Measurements from ENCODE around the gene PTPN6. TPM values are rescaled to one million over a fixed set of nuclear protein-coding genes. Genes with fewer than 3 reads are reported as not detected.

The PTPN6 gene
- total and polyA plus RNA-seq, 9 of the 15 experiments (the other 6 are each of a cell fraction or from before 2014, with no cell fraction given): 1.5 to 5.1 (median 3.9) TPM

DNA sequence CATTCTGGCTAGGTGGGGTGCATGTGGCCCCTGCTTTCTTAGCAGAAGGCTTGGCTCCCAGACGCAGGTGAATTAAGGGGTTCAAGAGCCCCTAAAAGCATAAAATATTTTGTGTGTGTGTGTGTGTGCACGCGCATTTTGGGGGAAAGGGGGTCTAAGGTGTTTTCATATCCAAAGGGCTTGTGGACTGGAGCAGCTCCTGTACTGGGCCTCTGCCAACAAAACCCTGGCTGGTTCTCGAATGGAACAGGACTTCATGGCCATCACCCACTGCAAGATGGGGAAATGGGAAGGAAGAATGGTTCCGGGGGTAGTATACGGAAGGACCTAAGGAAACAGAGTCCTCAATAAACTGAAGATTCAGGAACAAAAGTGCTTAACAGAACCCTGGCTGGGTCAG is 27.3 kb upstream of the PTPN6 start:
- Histone ChIP-seq H3K4me2 (ENCODE audit: insufficient read depth, low read length) (no peak overlapping the region), H3K4me3 (no peak overlapping the region), H3K27me3 (ENCODE audit: control insufficient read depth in 2 of 2, insufficient read depth in 2 of 2, low read length in 2 of 2) (no peaks in the 10 kb centered on the region), H3K79me2 (ENCODE audit: control insufficient read depth, insufficient read depth, low read length) (peaks cover 12% of the 10 kb centered on the region), H3K4me1 (replicated peaks in 1 of 2; ENCODE audit: control insufficient read depth in 2 of 2, insufficient read depth in 2 of 2, low read length in 2 of 2) (peaks cover 19 to 31% of the 10 kb centered on the region in 2 experiments; a peak in 4 of 5 replicates), H3K36me3 (ENCODE audit: control insufficient read depth, insufficient read depth, low read length) (peaks cover 20% of the 10 kb centered on the region; the same call in 2 of the 3 replicates), H3K9me3 (replicated peaks; ENCODE audit: control insufficient read depth, insufficient read depth, low read depth, low read length) (no peaks in the 10 kb centered on the region), H2AFZ (ENCODE audit: low read depth, low read length) (no peak overlapping the region; the same call in 1 of the 2 replicates), H3K9ac (ENCODE audit: insufficient read depth in 1 of 2, low read depth in 2 of 2, low read length in 2 of 2) (no peak overlapping the region), H3K9me1 (ENCODE audit: control insufficient read depth, insufficient read depth, low read length) (peaks cover 4% of the 10 kb centered on the region), H3K27ac (ENCODE audit: extremely low read depth, low read depth, low read length) (no peak overlapping the region), H4K20me1 (replicated peaks; ENCODE audit: control insufficient read depth, insufficient read depth, low read length) (no peaks in the 10 kb centered on the region)
- in situ Hi-C loops (cut with MboI): no loop called here
- TF ChIP-seq SRSF9 (IDR thresholded peaks at IDR 0.05; ENCODE audit: borderline replicate concordance, low read depth, low read length): no peak
- TF ChIP-seq STAG1 (CRISPR knock-in tag; IDR thresholded peaks at IDR 0.05; ENCODE audit: borderline replicate concordance): no peak
- no peak for TF ChIP-seq MEF2A (IDR thresholded peaks at IDR 0.05; ENCODE audit: control insufficient read depth, low read depth, low read length)
- no peak for FAIRE-seq
- POLR2A ChIA-PET: interaction anchor here (0.6 to 4.0 kb wide), 4 partner anchors 11 to 424 kb away, joined by 3 to 29 read pairs (median 12); partner anchors contain the start of genes C12orf57 and RNU7-1
- WGBS (ENCODE audit: insufficient coverage, low coverage, missing lambda C conversion rate): 22% methylated on average over 4 of the region's 6 CpGs
- no peak for ATAC-seq
- intact Hi-C loops (cut with micrococcal nuclease): loop anchor here (1.0 to 2.0 kb wide), 2 partner anchors 21 to 36 kb away; partner anchors contain the start of gene C12orf57
- DNase-seq (ENCODE audit: extremely low read depth in 1 of 4, low spot score in 3 of 4): no peak
- no TSS peak for BruUV-seq (replicated peaks)
- CTCF ChIA-PET (ENCODE audit: low intra/inter-chr PET ratio): interaction anchor here (1.1 to 1.2 kb wide), 4 partner anchors 36 to 119 kb away, joined by 4 to 6 read pairs (median 4); no protein-coding TSS in a partner anchor

GRCh38 chr12:6925239-6925539 is 26.0 kb upstream of the PTPN6 start:
- H3K4me3 ChIP-seq: no peak overlapping the region
- DNase-seq (ENCODE audit: extremely low read depth in 1 of 4, low spot score in 3 of 4): no peak
- intact Hi-C loops (cut with micrococcal nuclease): loop anchor here (2.0 to 5.0 kb wide), 2 partner anchors 20 to 117 kb away; partner anchors contain the start of gene C12orf57
- no peak overlapping the region for H2AFZ ChIP-seq (ENCODE audit: low read depth, low read length)
- peak overlapping the region in 1 of 2 experiments; percentile 68; a peak in 2 of 4 replicates for H3K9ac ChIP-seq (ENCODE audit: insufficient read depth in 1 of 2, low read depth in 2 of 2, low read length in 2 of 2)
- H3K4me1 ChIP-seq (replicated peaks in 1 of 2; ENCODE audit: control insufficient read depth in 2 of 2, insufficient read depth in 2 of 2, low read length in 2 of 2): peaks cover 30 to 36% of the 10 kb centered on the region in 2 experiments; a peak in 4 of 5 replicates
- no peak for ATAC-seq
- H3K27ac ChIP-seq (ENCODE audit: extremely low read depth, low read depth, low read length): peak overlapping the region; percentile 39; the same call in 1 of the 3 replicates
- no TSS peak for BruUV-seq (replicated peaks)
- CTCF ChIA-PET (ENCODE audit: low intra/inter-chr PET ratio): interaction anchor here (0.9 kb wide), 1 partner anchor 264 kb away, joined by 3 read pairs; the partner anchor contains the start of gene PEX5
- H3K9me3 ChIP-seq (replicated peaks; ENCODE audit: control insufficient read depth, insufficient read depth, low read depth, low read length): no peaks in the 10 kb centered on the region
- peak overlapping the region; percentile 69; the same call in 1 of the 2 replicates for H3K4me2 ChIP-seq (ENCODE audit: insufficient read depth, low read length)
- no peak for FAIRE-seq
- POLR2A ChIA-PET: interaction anchor here (0.6 to 4.0 kb wide), 16 partner anchors 10 to 258 kb away, joined by 3 to 29 read pairs (median 4); partner anchors contain the start of genes C12orf57, RNU7-1 and SPSB2
- WGBS (ENCODE audit: insufficient coverage, low coverage, missing lambda C conversion rate): 100% methylated on average over 1 of the region's 1 CpG
- H3K79me2 ChIP-seq (ENCODE audit: control insufficient read depth, insufficient read depth, low read length): peaks cover 25% of the 10 kb centered on the region
- peaks cover 9% of the 10 kb centered on the region; the same call in 1 of the 3 replicates for H3K36me3 ChIP-seq (ENCODE audit: control insufficient read depth, insufficient read depth, low read length)
- H3K9me1 ChIP-seq (ENCODE audit: control insufficient read depth, insufficient read depth, low read length): peaks cover 4% of the 10 kb centered on the region
- no peaks in the 10 kb centered on the region for H4K20me1 ChIP-seq (replicated peaks; ENCODE audit: control insufficient read depth, insufficient read depth, low read length)
- in situ Hi-C loops (cut with MboI): no loop called here
- H3K27me3 ChIP-seq (ENCODE audit: control insufficient read depth in 2 of 2, insufficient read depth in 2 of 2, low read length in 2 of 2): no peaks in the 10 kb centered on the region
- TF ChIP-seq IRF1 (CRISPR knock-in tag; IDR thresholded peaks at IDR 0.05; ENCODE audit: borderline replicate concordance) (no peak), ZNF232 (CRISPR knock-in tag; IDR thresholded peaks at IDR 0.05) (no peak), ZNF140 (CRISPR knock-in tag; IDR thresholded peaks at IDR 0.05) (no peak), ZNF134 (CRISPR knock-in tag; conservative IDR thresholded peaks at IDR 0.05) (no peak), TCFL5 (CRISPR knock-in tag; conservative IDR thresholded peaks at IDR 0.05) (no peak), ZNF174 (CRISPR knock-in tag; IDR thresholded peaks at IDR 0.05) (no peak), NFYB (IDR thresholded peaks at IDR 0.05; ENCODE audit: extremely low read depth, insufficient read length) (no peak), CREM (IDR thresholded peaks at IDR 0.05; ENCODE audit: low read depth) (no peak), EP400 (IDR thresholded peaks at IDR 0.05) (no peak)
- TF ChIP-seq, protein P1, sequence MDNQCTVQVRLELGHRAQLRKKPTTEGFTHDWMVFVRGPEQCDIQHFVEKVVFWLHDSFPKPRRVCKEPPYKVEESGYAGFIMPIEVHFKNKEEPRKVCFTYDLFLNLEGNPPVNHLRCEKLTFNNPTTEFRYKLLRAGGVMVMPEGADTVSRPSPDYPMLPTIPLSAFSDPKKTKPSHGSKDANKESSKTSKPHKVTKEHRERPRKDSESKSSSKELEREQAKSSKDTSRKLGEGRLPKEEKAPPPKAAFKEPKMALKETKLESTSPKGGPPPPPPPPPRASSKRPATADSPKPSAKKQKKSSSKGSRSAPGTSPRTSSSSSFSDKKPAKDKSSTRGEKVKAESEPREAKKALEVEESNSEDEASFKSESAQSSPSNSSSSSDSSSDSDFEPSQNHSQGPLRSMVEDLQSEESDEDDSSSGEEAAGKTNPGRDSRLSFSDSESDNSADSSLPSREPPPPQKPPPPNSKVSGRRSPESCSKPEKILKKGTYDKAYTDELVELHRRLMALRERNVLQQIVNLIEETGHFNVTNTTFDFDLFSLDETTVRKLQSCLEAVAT (IDR thresholded peaks at IDR 0.05): no peak
- TF ChIP-seq, protein P2, sequence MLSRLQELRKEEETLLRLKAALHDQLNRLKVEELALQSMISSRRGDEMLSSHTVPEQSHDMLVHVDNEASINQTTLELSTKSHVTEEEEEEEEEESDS (CRISPR knock-in tag; IDR thresholded peaks at IDR 0.05): no peak

Measured in K562 (cell line).